OCI-LY3 (cell line): ENCODE results near the gene NFYB.
"Not testable (repeated sequence)": the region's sequence is repeated elsewhere in the genome, so short reads cannot be mapped to it uniquely, and the experiment has no call there.

Source experiments
- H2AFZ ChIP-seq: fragments of 200-600, 300-600 bp; shearing (Covaris generic); 2 replicates; pipeline ENCODE4 v1.6.0; 2014; ENCODE audit warnings: antibody characterized with exemption, low read depth, low read length
- H3K27ac ChIP-seq: fragments of 200-600, 300-600 bp; sonication (generic); 2 replicates; pipeline ENCODE4 v1.5.1; 2014; ENCODE audit warnings: mild to moderate bottlenecking, low read length, moderate library complexity, mixed read lengths
- H3K27me3 ChIP-seq: fragments of 200-600, 300-600 bp; sonication (generic); 2 replicates; pipeline ENCODE4 v1.6.1; 2014; ENCODE audit warnings: low read depth, low read length, mixed read lengths
- H3K36me3 ChIP-seq: fragments of 200-600, 300-600 bp; sonication (generic); replicated peaks from 2 replicates; pipeline ENCODE3; 2014; ENCODE audit warnings: low read depth, low read length, mixed read lengths
- H3K4me1 ChIP-seq: fragments of 300-600, 200-600 bp; sonication (generic); 2 replicates; pipeline ENCODE4 v1.6.1; 2014; ENCODE audit warnings: low read length, mixed read lengths
- H3K4me2 ChIP-seq: fragments of 200-600, 300-600 bp; sonication (generic); 2 replicates; pipeline ENCODE4 v1.6.1; 2014; ENCODE audit warnings: low read length, mixed read lengths
- H3K4me3 ChIP-seq: fragments of 300-600, 200-600 bp; sonication (generic); 2 replicates; pipeline ENCODE4 v1.5.1; 2014; ENCODE audit warnings: antibody characterized with exemption, mild to moderate bottlenecking, low read length, moderate library complexity
- H3K79me2 ChIP-seq: fragments of 300-600, 200-600 bp; shearing (Covaris generic); 2 replicates; pipeline ENCODE4 v1.6.1; 2014; ENCODE audit warnings: mild to moderate bottlenecking, low read length, mixed read lengths
- H3K9ac ChIP-seq: fragments of 300-600, 200-600 bp; shearing (Covaris generic); 2 replicates; pipeline ENCODE4 v1.6.0; 2014; ENCODE audit warnings: mild to moderate bottlenecking, low read length, moderate library complexity
- H3K9me3 ChIP-seq: fragments of 200-600, 300-600 bp; shearing (Covaris generic); 2 replicates; pipeline ENCODE4 v1.6.1; 2014; ENCODE audit warnings: low read length, mixed read lengths; ENCODE audit not compliant: insufficient read depth
- H4K20me1 ChIP-seq: fragments of 200-600, 300-600 bp; sonication (generic); 2 replicates; pipeline ENCODE4 v1.6.1; 2016; ENCODE audit warnings: low read length, mixed read lengths; ENCODE audit not compliant: insufficient read depth
- EZH2phosphoT487 ChIP-seq: fragments of 200-600 bp; shearing (Covaris generic); IDR thresholded peaks from 2 replicates; pipeline ENCODE4 v1.6.1; 2018; ENCODE audit warnings: antibody characterized with exemption, mixed run types, low read depth
- TF ChIP-seq, protein P1 (sequence below): fragments of 200-600, 300-600 bp; sonication (generic); IDR thresholded peaks from 2 replicates; pipeline ENCODE4 v1.5.1; 2014; ENCODE audit warnings: antibody characterized with exemption, low read length, low read depth

NFYB gene

GRCh38 chr12:104177663-104178501, 39.9 kb upstream of the NFYB start:
- H2AFZ ChIP-seq, result no peak overlapping the region

DNA sequence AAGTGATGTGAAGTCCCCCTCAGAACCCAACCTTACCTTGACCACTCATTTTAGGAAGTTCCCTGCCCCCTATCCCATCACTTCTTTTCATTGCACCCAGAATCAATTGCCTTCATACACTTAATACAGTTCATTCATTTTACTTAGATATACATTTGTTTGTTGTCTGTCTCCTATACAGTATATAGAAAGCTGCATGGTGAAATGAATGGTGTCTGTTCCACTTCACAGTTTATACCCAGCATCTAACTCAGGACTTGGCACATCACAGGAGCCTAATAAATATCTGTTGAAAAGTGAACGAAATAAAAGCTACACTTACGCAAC, 39.3 kb upstream of the NFYB start:
- Histone ChIP-seq H3K4me2 (no peak overlapping the region), H3K9me3 (no peaks in the 10 kb centered on the region), H3K4me1 (no peaks in the 10 kb centered on the region), H4K20me1 (no peaks in the 10 kb centered on the region), H3K36me3 (no peaks in the 10 kb centered on the region), H2AFZ (no peak overlapping the region), H3K9ac (no peak overlapping the region), H3K27me3 (peaks cover 3% of the 10 kb centered on the region; the same call in 1 of the 2 replicates), H3K79me2 (no peaks in the 10 kb centered on the region), H3K27ac (no peak overlapping the region), H3K4me3 (no peak overlapping the region)
- no peak for TF ChIP-seq EZH2phosphoT487
- TF ChIP-seq, protein P1, sequence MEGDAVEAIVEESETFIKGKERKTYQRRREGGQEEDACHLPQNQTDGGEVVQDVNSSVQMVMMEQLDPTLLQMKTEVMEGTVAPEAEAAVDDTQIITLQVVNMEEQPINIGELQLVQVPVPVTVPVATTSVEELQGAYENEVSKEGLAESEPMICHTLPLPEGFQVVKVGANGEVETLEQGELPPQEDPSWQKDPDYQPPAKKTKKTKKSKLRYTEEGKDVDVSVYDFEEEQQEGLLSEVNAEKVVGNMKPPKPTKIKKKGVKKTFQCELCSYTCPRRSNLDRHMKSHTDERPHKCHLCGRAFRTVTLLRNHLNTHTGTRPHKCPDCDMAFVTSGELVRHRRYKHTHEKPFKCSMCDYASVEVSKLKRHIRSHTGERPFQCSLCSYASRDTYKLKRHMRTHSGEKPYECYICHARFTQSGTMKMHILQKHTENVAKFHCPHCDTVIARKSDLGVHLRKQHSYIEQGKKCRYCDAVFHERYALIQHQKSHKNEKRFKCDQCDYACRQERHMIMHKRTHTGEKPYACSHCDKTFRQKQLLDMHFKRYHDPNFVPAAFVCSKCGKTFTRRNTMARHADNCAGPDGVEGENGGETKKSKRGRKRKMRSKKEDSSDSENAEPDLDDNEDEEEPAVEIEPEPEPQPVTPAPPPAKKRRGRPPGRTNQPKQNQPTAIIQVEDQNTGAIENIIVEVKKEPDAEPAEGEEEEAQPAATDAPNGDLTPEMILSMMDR, result no peak

More at GRCh38 chr12:104177663-104178501, 39.9 kb upstream of the NFYB start:
- H3K9me3 ChIP-seq, result no peaks in the 10 kb centered on the region
- H3K27ac ChIP-seq, result no peak overlapping the region
- H3K9ac ChIP-seq, result no peak overlapping the region
- no peaks in the 10 kb centered on the region for H3K4me1 ChIP-seq
- H3K4me3 ChIP-seq, result no peak overlapping the region
- no peaks in the 10 kb centered on the region for H3K36me3 ChIP-seq
- H3K4me2 ChIP-seq, result no peak overlapping the region
- no peaks in the 10 kb centered on the region for H4K20me1 ChIP-seq
- TF ChIP-seq EZH2phosphoT487, result no peak
- TF ChIP-seq, protein P1, result 0 out of 2 replicates have a peak, but pooled peaks have one; percentile 8
- peaks cover 3% of the 10 kb centered on the region; the same call in 1 of the 2 replicates for H3K27me3 ChIP-seq
- H3K79me2 ChIP-seq, result no peaks in the 10 kb centered on the region

DNA sequence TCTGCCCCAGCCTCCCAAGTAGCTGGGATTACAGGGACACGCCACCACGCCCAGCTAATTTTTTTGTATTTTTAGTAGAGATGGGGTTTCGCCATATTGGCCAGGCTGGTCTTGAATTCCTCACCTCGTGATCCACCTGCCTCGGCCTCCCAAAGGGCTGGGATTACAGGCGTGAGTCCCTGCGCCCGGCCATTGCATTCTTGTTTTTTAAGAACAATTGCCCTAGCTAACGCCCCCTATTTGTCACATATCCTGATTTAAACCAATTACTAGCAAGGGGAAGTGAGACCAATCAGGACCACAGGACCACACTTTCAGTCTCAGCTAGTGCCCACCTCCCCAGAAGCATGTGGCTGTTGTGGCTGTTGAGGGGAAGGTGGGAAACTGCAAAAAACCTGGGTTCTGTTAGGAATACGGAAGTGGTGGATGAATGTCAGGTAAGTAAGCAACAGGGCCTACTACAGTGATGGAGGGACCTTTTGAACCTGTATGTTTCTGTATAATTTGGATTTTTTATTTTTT, 37.8 kb upstream of the NFYB start:
- Histone ChIP-seq H3K9ac (no peak overlapping the region), H3K36me3 (no peaks in the 10 kb centered on the region), H3K4me2 (no peak overlapping the region), H3K27ac (no peak overlapping the region), H3K79me2 (no peaks in the 10 kb centered on the region), H2AFZ (no peak overlapping the region), H3K4me1 (no peaks in the 10 kb centered on the region), H3K27me3 (peaks cover 3% of the 10 kb centered on the region; the same call in 1 of the 2 replicates), H3K4me3 (no peak overlapping the region), H3K9me3 (no peaks in the 10 kb centered on the region), H4K20me1 (no peaks in the 10 kb centered on the region)
- TF ChIP-seq EZH2phosphoT487, result no peak
- TF ChIP-seq, protein P1, result no peak

DNA sequence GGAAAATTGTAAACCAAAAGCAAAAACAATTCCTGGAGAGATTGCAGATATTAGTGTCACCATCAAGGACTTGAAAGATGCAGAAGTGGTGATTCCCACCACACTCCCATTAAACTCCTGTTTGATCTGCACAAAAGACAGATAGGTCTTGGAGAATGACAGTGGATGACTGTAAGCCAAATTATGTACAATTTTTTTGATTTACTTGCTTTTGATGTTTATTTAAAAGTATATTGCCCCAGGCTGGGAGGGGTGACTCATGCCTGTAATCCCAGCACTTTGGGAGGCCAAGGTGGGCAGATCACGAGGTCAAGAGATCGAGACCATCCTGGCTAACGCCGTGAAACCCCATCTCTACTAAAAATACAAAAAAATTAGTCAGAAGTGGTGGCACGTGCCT, 35.8 kb upstream of the NFYB start:
- not testable (repeated sequence) for H3K9ac ChIP-seq, H3K36me3 ChIP-seq, H3K9me3 ChIP-seq, H4K20me1 ChIP-seq, H3K27ac ChIP-seq, H3K79me2 ChIP-seq, H3K4me2 ChIP-seq, H3K4me1 ChIP-seq, H2AFZ ChIP-seq, H3K4me3 ChIP-seq, H3K27me3 ChIP-seq
